SK-N-SH (cell line): ENCODE measurements around the gene CEBPA. TPM values are rescaled to one million over a fixed set of nuclear protein-coding genes. Genes with fewer than 3 reads are reported as not detected.

Experiments
- CTCF ChIA-PET: fragments of 300-600, 350-600 bp; formaldehyde crosslinking; extraction: SDS; loops from one replicate; lab custom pipeline; 2021; lab: Yijun Ruan, JAX
- POLR2A ChIA-PET: fragments of 350-600 bp; sonication (Branson Sonifier 250); formaldehyde crosslinking; extraction: SDS; loops from one replicate; lab custom pipeline; 2020; ENCODE audit warnings: antibody characterized with exemption, inconsistent platforms; lab: Yijun Ruan, JAX
- DNase-seq: peaks from one replicate; pipeline ENCODE4 v3.0.0; 2012
- H2AFZ ChIP-seq: fragments of 200-600 bp; sonication (generic); 2 replicates; pipeline ENCODE4 v1.8.1; 2016; ENCODE audit warnings: antibody characterized with exemption, mild to moderate bottlenecking, low read depth
- H3F3A ChIP-seq: fragments of 200-600 bp; sonication (generic); replicated peaks from 2 replicates; pipeline ENCODE3; 2016; ENCODE audit warnings: antibody characterized with exemption, mild to moderate bottlenecking; ENCODE audit not compliant: insufficient read depth
- H3K27ac ChIP-seq, 2 experiments: fragments of 200-500 bp in 1 of 2; fragments of 200-600 bp in 1 of 2; sonication (Bioruptor generic) in 1 of 2; sonication (generic), shearing (Covaris generic) in 1 of 2; 2 replicates each; pipeline versions ENCODE4 v1.5.1 to v1.6.1; 2014 to 2016; ENCODE audit warnings: low read depth in 2 of 2, inconsistent platforms in 1 of 2, low read length in 1 of 2, mild to moderate bottlenecking in 1 of 2, mixed read lengths in 1 of 2
- H3K27me3 ChIP-seq: fragments of 200-600 bp; sonication (generic), shearing (Covaris generic); 2 replicates; pipeline ENCODE4 v1.6.1; 2016; ENCODE audit warnings: mixed run types; ENCODE audit not compliant: insufficient read depth
- H3K36me3 ChIP-seq, 2 experiments: fragments of 200-500 bp in 1 of 2; fragments of 200-600 bp in 1 of 2; sonication (Bioruptor generic) in 1 of 2; sonication (generic) in 1 of 2; replicated peaks in 1 of 2; 2 replicates each; pipeline versions ENCODE3 to v1.5.1; 2014 to 2016; ENCODE audit warnings: low read length in 1 of 2, mild to moderate bottlenecking in 1 of 2; ENCODE audit not compliant: insufficient read depth in 2 of 2, control insufficient read depth in 1 of 2
- H3K4me1 ChIP-seq, 2 experiments: fragments of 200-500 bp in 1 of 2; fragments of 200-600 bp in 1 of 2; sonication (Bioruptor generic) in 1 of 2; sonication (generic), shearing (Covaris generic) in 1 of 2; 2 replicates each; pipeline versions ENCODE4 v1.5.1 to v1.6.1; 2014 to 2016; ENCODE audit warnings: low read depth in 1 of 2, low read length in 1 of 2, mixed run types in 1 of 2; ENCODE audit not compliant: insufficient read depth in 2 of 2, control insufficient read depth in 1 of 2
- H3K4me2 ChIP-seq: fragments of 200-600 bp; sonication (generic), shearing (Covaris generic); 2 replicates; pipeline ENCODE4 v1.6.1; 2017; ENCODE audit warnings: mixed run types
- H3K4me3 ChIP-seq, 2 experiments: fragments of 200-500 bp in 1 of 2; fragments of 200-600 bp in 1 of 2; sonication (Bioruptor generic) in 1 of 2; sonication (generic), shearing (Covaris generic) in 1 of 2; 2 replicates each; pipeline versions ENCODE4 v1.5.1 to v1.8.1; 2014 to 2016; ENCODE audit warnings: low read depth in 2 of 2, inconsistent platforms in 1 of 2, low read length in 1 of 2, mild to moderate bottlenecking in 1 of 2, mixed read lengths in 1 of 2, moderate library complexity in 1 of 2
- H3K79me2 ChIP-seq: fragments of 200-600 bp; sonication (generic); 2 replicates; pipeline ENCODE4 v1.8.1; 2017; ENCODE audit warnings: mild to moderate bottlenecking; ENCODE audit not compliant: insufficient read depth
- H3K9ac ChIP-seq: fragments of 200-600 bp; sonication (generic); 2 replicates; pipeline ENCODE4 v1.6.1; 2017; ENCODE audit warnings: mixed run types
- H3K9me2 ChIP-seq: fragments of 200-600 bp; sonication (generic); 2 replicates; pipeline ENCODE4 v1.6.1; 2017; ENCODE audit warnings: mixed run types
- H3K9me3 ChIP-seq: fragments of 200-600 bp; sonication (generic); 2 replicates; pipeline ENCODE4 v1.6.1; 2017; ENCODE audit warnings: mixed run types, mild to moderate bottlenecking, moderate library complexity
- H4K20me1 ChIP-seq: fragments of 200-600 bp; sonication (generic); 2 replicates; pipeline ENCODE4 v1.6.1; 2017; ENCODE audit warnings: mild to moderate bottlenecking, mixed run types; ENCODE audit not compliant: insufficient read depth
- CHD2 ChIP-seq: fragments of 150-350 bp; IDR thresholded peaks from 2 replicates; pipeline ENCODE4 v1.6.1; 2018; ENCODE audit warnings: low read length; ENCODE audit not compliant: partially characterized antibody
- ELF1 ChIP-seq: IDR thresholded peaks from 2 replicates; pipeline ENCODE4 v1.4.0; 2012
- EZH2phosphoT487 ChIP-seq: fragments of 200-600 bp; sonication (generic); IDR thresholded peaks from 2 replicates; pipeline ENCODE4 v1.6.1; 2017; ENCODE audit warnings: low read depth, mixed run types, mild to moderate bottlenecking, antibody characterized with exemption, moderate library complexity, borderline replicate concordance
- FOSL2 ChIP-seq: IDR thresholded peaks from 2 replicates; pipeline ENCODE4 v1.4.0; 2012; ENCODE audit warnings: low read depth, mild to moderate bottlenecking, moderate library complexity, borderline replicate concordance
- FOXJ3 ChIP-seq: sonication (generic); formaldehyde crosslinking; IDR thresholded peaks from 2 replicates; pipeline ENCODE4 v1.5.1; 2020; ENCODE audit warnings: mild to moderate bottlenecking, missing genetic modification reagents
- FOXM1 ChIP-seq: IDR thresholded peaks from 2 replicates; pipeline ENCODE4 v1.4.0; 2012; ENCODE audit warnings: low read depth, mild to moderate bottlenecking
- JUND ChIP-seq: IDR thresholded peaks from 2 replicates; pipeline ENCODE4 v1.4.0; 2012
- MEF2A ChIP-seq: IDR thresholded peaks from 2 replicates; pipeline ENCODE4 v1.4.0; 2012; ENCODE audit warnings: low read depth, borderline replicate concordance
- MXI1 ChIP-seq: IDR thresholded peaks from 2 replicates; pipeline ENCODE4 v1.6.1; 2012; ENCODE audit warnings: mild to moderate bottlenecking, low read depth, low read length, improper control_type of control experiment
- NFIC ChIP-seq: IDR thresholded peaks from 2 replicates; pipeline ENCODE4 v1.4.0; 2012; ENCODE audit warnings: borderline replicate concordance
- NRF1 ChIP-seq: IDR thresholded peaks from 2 replicates; pipeline ENCODE4 v1.6.1; 2012; ENCODE audit warnings: low read depth, mild to moderate bottlenecking, low read length
- RAD21 ChIP-seq: IDR thresholded peaks from 2 replicates; pipeline ENCODE4 v1.6.1; 2012; ENCODE audit warnings: mild to moderate bottlenecking, low read length
- RFX5 ChIP-seq: IDR thresholded peaks from 2 replicates; pipeline ENCODE4 v1.6.1; 2012; ENCODE audit warnings: mild to moderate bottlenecking, improper control_type of control experiment, low read length
- RXRA ChIP-seq: IDR thresholded peaks from 2 replicates; pipeline ENCODE4 v1.4.0; 2012; ENCODE audit warnings: low read depth, mild to moderate bottlenecking, borderline replicate concordance
- SMC3 ChIP-seq: IDR thresholded peaks from 2 replicates; pipeline ENCODE4 v1.6.1; 2012; ENCODE audit warnings: low read depth, low read length, improper control_type of control experiment
- TAF1 ChIP-seq: IDR thresholded peaks from 2 replicates; pipeline ENCODE4 v1.6.1; 2012; ENCODE audit warnings: low read depth, mild to moderate bottlenecking, low read length, moderate library complexity, borderline replicate concordance
- TCF12 ChIP-seq: IDR thresholded peaks from 2 replicates; pipeline ENCODE4 v1.4.0; 2012
- TEAD4 ChIP-seq: IDR thresholded peaks from 2 replicates; pipeline ENCODE4 v1.4.0; 2012; ENCODE audit warnings: mild to moderate bottlenecking, borderline replicate concordance; ENCODE audit not compliant: insufficient read depth
- WGBS: methylation state at CpG from one replicate; pipeline ENCODE4 v1.1.6; 2017; ENCODE audit warnings: low lambda C conversion rate; 5-methylcytosine and 5-hydroxymethylcytosine counted together
- polyA plus RNA-seq, 3 experiments: library from polyadenylated mRNA; depleted of rRNA; stranded (reverse); fragments of >200 nt; gene quantifications; 2 replicates each; pipeline ENCODE4 v1.2.3, GENCODE V29; 2012
- TF ChIP-seq, protein P1 (sequence below): fragments of 150-350 bp; IDR thresholded peaks from 2 replicates; pipeline ENCODE4 v1.6.1; 2016; ENCODE audit warnings: mild to moderate bottlenecking, low read depth, low read length
- TF ChIP-seq, protein P2 (sequence below): IDR thresholded peaks from 2 replicates; pipeline ENCODE4 v1.4.0; 2012; ENCODE audit warnings: low read depth, borderline replicate concordance
- TF ChIP-seq, protein P3 (sequence below): IDR thresholded peaks from 2 replicates; pipeline ENCODE4 v1.4.0; 2012; ENCODE audit warnings: low read depth
- TF ChIP-seq, protein P4 (sequence below): fragments of 200-600 bp; sonication (generic); IDR thresholded peaks from 2 replicates; pipeline ENCODE4 v1.6.1; 2017; ENCODE audit warnings: antibody characterized with exemption, mild to moderate bottlenecking, moderate library complexity
- TF ChIP-seq, protein P5 (sequence below): IDR thresholded peaks from 2 replicates; pipeline ENCODE4 v1.4.0; 2012; ENCODE audit warnings: low read depth, borderline replicate concordance
- TF ChIP-seq, protein P6 (sequence below): IDR thresholded peaks from 2 replicates; pipeline ENCODE4; 2012
- TF ChIP-seq, protein P7 (sequence below): fragments of 150-350 bp; IDR thresholded peaks from 2 replicates; pipeline ENCODE4 v1.6.1; 2017; ENCODE audit warnings: antibody characterized with exemption, low read length, low read depth, borderline replicate concordance

Gene CEBPA
- polyA plus RNA-seq (2012; rRNA removed): 0.06 and 0.15 TPM in 2 replicates
- polyA plus RNA-seq (2012; cell fraction: cytosol; rRNA removed): 0.08 and 0.12 TPM in 2 replicates
- 0.04 and 0.10 TPM in 2 replicates for polyA plus RNA-seq (2012; cell fraction: nucleus; rRNA removed)

DNA sequence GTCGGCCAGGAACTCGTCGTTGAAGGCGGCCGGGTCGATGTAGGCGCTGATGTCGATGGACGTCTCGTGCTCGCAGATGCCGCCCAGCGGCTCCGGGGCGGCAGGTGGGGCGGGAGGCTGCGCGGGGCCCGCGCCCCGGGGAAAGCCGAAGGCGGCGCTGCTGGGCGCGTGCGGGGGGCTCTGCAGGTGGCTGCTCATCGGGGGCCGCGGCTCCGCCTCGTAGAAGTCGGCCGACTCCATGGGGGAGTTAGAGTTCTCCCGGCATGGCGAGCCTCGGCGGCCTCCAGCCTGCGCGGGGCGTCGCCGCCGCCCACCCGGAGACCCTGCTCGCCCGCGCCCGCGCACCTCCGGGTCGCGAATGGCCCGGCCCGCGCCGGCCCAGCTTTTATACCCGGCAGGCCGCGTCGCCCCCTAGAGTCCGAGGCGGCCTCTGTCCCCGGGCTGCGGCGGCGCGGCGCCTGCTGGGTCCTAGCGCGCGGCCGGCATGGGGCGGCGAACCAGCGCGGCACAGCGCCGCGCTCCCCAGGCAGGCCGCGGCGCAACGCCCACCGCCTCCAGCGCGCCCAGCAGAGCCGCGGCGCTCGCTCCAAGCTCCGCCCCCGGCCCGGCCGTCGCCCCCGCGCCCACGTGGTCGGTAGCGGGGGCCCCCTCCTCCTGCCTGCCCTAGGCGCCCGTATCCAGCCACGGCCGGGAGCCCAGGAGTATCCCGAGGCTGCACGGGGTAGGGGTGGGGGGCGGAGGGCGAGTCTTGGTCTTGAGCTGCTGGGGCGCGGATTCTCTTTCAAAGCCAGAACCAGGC lies at the start of gene CEBPA:
TSS of gene CEBPA (minus strand) at position 360 of the 799 bp plus-strand sequence. CDS start at position 240, 120 bp downstream.
- Histone ChIP-seq H3K36me3 (no peaks in the 10 kb centered on the region), H3K9me3 (no peaks in the 10 kb centered on the region), H3F3A (no peaks in the 10 kb centered on the region), H2AFZ (peak within 1 kb of the TSS; percentile 96), H3K27me3 (peaks cover 54% of the 10 kb centered on the region), H3K27ac (no peak within 1 kb of the TSS), H3K9ac (no peak within 1 kb of the TSS; the same call in 1 of the 2 replicates), H4K20me1 (no peaks in the 10 kb centered on the region), H3K4me2 (peak within 1 kb of the TSS; percentile 90), H3K4me1 (peaks cover 0 to 4% of the 10 kb centered on the region in 2 experiments; a peak in 1 of 4 replicates), H3K9me2 (no peaks in the 10 kb centered on the region), H3K79me2 (no peaks in the 10 kb centered on the region), H3K4me3 (peak within 1 kb of the TSS; percentile 57 to 68)
- no CpG with 5 or more reads among the region's 111 CpGs for WGBS
- CTCF ChIA-PET: interaction anchor here (0.8 to 3.2 kb wide), 27 partner anchors 8 to 476 kb away, joined by 3 to 23 read pairs (median 4); partner anchors contain the start of gene CEBPG
- DNase-seq: peak; percentile 96
- POLR2A ChIA-PET: interaction anchor here (0.6 to 1.5 kb wide), 3 partner anchors 25 to 71 kb away, joined by 3 to 9 read pairs (median 3); partner anchors contain the start of gene CEBPG
- TF ChIP-seq RXRA (no peak), EZH2phosphoT487 (no peak), NFIC (no peak), NRF1 (no peak), FOXJ3 (CRISPR knock-in tag) (no peak), FOXM1 (no peak), JUND (no peak), RFX5 (no peak), FOSL2 (no peak), ELF1 (no peak), RAD21 (peak; percentile 35; the same call in 1 of the 2 replicates), TCF12 (no peak), CHD2 (no peak), MEF2A (no peak), MXI1 (peak; percentile 17; the same call in 1 of the 2 replicates), TAF1 (no peak), SMC3 (no peak), TEAD4 (no peak)
- TF ChIP-seq, protein P1, sequence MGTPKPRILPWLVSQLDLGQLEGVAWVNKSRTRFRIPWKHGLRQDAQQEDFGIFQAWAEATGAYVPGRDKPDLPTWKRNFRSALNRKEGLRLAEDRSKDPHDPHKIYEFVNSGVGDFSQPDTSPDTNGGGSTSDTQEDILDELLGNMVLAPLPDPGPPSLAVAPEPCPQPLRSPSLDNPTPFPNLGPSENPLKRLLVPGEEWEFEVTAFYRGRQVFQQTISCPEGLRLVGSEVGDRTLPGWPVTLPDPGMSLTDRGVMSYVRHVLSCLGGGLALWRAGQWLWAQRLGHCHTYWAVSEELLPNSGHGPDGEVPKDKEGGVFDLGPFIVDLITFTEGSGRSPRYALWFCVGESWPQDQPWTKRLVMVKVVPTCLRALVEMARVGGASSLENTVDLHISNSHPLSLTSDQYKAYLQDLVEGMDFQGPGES: no peak
- TF ChIP-seq, protein P2, sequence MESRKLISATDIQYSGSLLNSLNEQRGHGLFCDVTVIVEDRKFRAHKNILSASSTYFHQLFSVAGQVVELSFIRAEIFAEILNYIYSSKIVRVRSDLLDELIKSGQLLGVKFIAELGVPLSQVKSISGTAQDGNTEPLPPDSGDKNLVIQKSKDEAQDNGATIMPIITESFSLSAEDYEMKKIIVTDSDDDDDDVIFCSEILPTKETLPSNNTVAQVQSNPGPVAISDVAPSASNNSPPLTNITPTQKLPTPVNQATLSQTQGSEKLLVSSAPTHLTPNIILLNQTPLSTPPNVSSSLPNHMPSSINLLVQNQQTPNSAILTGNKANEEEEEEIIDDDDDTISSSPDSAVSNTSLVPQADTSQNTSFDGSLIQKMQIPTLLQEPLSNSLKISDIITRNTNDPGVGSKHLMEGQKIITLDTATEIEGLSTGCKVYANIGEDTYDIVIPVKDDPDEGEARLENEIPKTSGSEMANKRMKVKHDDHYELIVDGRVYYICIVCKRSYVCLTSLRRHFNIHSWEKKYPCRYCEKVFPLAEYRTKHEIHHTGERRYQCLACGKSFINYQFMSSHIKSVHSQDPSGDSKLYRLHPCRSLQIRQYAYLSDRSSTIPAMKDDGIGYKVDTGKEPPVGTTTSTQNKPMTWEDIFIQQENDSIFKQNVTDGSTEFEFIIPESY: no peak
- TF ChIP-seq, protein P3, sequence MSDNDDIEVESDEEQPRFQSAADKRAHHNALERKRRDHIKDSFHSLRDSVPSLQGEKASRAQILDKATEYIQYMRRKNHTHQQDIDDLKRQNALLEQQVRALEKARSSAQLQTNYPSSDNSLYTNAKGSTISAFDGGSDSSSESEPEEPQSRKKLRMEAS: peak; percentile 22; the same call in 1 of the 2 replicates
- TF ChIP-seq, protein P4, sequence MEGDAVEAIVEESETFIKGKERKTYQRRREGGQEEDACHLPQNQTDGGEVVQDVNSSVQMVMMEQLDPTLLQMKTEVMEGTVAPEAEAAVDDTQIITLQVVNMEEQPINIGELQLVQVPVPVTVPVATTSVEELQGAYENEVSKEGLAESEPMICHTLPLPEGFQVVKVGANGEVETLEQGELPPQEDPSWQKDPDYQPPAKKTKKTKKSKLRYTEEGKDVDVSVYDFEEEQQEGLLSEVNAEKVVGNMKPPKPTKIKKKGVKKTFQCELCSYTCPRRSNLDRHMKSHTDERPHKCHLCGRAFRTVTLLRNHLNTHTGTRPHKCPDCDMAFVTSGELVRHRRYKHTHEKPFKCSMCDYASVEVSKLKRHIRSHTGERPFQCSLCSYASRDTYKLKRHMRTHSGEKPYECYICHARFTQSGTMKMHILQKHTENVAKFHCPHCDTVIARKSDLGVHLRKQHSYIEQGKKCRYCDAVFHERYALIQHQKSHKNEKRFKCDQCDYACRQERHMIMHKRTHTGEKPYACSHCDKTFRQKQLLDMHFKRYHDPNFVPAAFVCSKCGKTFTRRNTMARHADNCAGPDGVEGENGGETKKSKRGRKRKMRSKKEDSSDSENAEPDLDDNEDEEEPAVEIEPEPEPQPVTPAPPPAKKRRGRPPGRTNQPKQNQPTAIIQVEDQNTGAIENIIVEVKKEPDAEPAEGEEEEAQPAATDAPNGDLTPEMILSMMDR: peak; percentile 45
- TF ChIP-seq, protein P5, sequence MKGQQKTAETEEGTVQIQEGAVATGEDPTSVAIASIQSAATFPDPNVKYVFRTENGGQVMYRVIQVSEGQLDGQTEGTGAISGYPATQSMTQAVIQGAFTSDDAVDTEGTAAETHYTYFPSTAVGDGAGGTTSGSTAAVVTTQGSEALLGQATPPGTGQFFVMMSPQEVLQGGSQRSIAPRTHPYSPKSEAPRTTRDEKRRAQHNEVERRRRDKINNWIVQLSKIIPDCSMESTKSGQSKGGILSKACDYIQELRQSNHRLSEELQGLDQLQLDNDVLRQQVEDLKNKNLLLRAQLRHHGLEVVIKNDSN: peak; percentile 39; the same call in 1 of the 2 replicates
- TF ChIP-seq, protein P6, sequence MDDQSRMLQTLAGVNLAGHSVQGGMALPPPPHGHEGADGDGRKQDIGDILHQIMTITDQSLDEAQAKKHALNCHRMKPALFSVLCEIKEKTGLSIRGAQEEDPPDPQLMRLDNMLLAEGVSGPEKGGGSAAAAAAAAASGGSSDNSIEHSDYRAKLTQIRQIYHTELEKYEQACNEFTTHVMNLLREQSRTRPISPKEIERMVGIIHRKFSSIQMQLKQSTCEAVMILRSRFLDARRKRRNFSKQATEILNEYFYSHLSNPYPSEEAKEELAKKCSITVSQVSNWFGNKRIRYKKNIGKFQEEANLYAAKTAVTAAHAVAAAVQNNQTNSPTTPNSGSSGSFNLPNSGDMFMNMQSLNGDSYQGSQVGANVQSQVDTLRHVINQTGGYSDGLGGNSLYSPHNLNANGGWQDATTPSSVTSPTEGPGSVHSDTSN: no peak
- TF ChIP-seq, protein P7, sequence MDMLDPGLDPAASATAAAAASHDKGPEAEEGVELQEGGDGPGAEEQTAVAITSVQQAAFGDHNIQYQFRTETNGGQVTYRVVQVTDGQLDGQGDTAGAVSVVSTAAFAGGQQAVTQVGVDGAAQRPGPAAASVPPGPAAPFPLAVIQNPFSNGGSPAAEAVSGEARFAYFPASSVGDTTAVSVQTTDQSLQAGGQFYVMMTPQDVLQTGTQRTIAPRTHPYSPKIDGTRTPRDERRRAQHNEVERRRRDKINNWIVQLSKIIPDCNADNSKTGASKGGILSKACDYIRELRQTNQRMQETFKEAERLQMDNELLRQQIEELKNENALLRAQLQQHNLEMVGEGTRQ: no peak
